Fibroblast of lung (primary cell): Measurements from ENCODE around the gene TERT. TPM values are rescaled to one million over a fixed set of nuclear protein-coding genes. Genes with fewer than 3 reads are reported as not detected.

Experiments used
- DNase-seq, 2 donors: peaks; one replicate each; pipeline versions ENCODE4 v3.0.0 to v3.0.0-alpha.2; 2010; ENCODE audit warnings: low read depth in 2 of 2
- H2AFZ ChIP-seq: 2 replicates; pipeline ENCODE4 v1.5.1; 2012; ENCODE audit warnings: low read length, control low read depth, inconsistent platforms
- H3K27ac ChIP-seq: 2 replicates; pipeline ENCODE4 v1.5.1; 2011; ENCODE audit warnings: low read length, control low read depth; ENCODE audit not compliant: insufficient read depth
- H3K27me3 ChIP-seq: 2 replicates; pipeline ENCODE4 v1.5.1; 2011; ENCODE audit warnings: mild to moderate bottlenecking, low read length; ENCODE audit not compliant: control insufficient read depth, insufficient read depth
- H3K36me3 ChIP-seq: 2 replicates; pipeline ENCODE4 v1.5.1; 2011; ENCODE audit warnings: low read length; ENCODE audit not compliant: control insufficient read depth, insufficient read depth
- H3K4me1 ChIP-seq: 2 replicates; pipeline ENCODE4 v1.5.1; 2011; ENCODE audit warnings: low read length; ENCODE audit not compliant: control insufficient read depth, insufficient read depth; ENCODE audit errors: extremely low read depth
- H3K4me2 ChIP-seq: 2 replicates; pipeline ENCODE4 v1.5.1; 2011; ENCODE audit warnings: low read length, control low read depth; ENCODE audit not compliant: insufficient read depth; ENCODE audit errors: extremely low read depth
- H3K4me3 ChIP-seq, 4 experiments: fragments of 200-600 bp in 1 of 4; sonication (generic) in 1 of 4; replicated peaks in 1 of 4; 2 replicates each; pipeline ENCODE4 v1.5.1; 2011 to 2016; ENCODE audit warnings: low read length in 4 of 4, low read depth in 3 of 4, mild to moderate bottlenecking in 3 of 4, control low read depth in 2 of 4, inconsistent platforms in 1 of 4, mixed read lengths in 1 of 4; ENCODE audit not compliant: insufficient read depth in 1 of 4; ENCODE audit errors: control extremely low read depth in 1 of 4
- H3K79me2 ChIP-seq: 2 replicates; pipeline ENCODE4 v1.5.1; 2012; ENCODE audit warnings: mild to moderate bottlenecking, low read length, inconsistent platforms; ENCODE audit not compliant: control insufficient read depth, insufficient read depth
- H3K9ac ChIP-seq: 2 replicates; pipeline ENCODE4 v1.5.1; 2011; ENCODE audit warnings: mild to moderate bottlenecking, low read length, control low read depth; ENCODE audit not compliant: insufficient read depth
- H3K9me3 ChIP-seq: 2 replicates; pipeline ENCODE4 v1.5.1; 2012; ENCODE audit warnings: low read depth, low read length; ENCODE audit not compliant: control insufficient read depth, insufficient read depth
- H4K20me1 ChIP-seq: 2 replicates; pipeline ENCODE4 v1.5.1; 2011; ENCODE audit warnings: low read length; ENCODE audit not compliant: control insufficient read depth, insufficient read depth; ENCODE audit errors: extremely low read depth
- EZH2 ChIP-seq: IDR thresholded peaks from 2 replicates; pipeline ENCODE4 v1.5.1; 2012; ENCODE audit warnings: low read length, control low read depth, mild to moderate bottlenecking; ENCODE audit errors: missing control alignments
- polyA plus RNA-seq, 2 donors: library from polyadenylated mRNA; depleted of rRNA in 1 of 2; stranded (reverse) in 1 of 2; unstranded in 1 of 2; fragments of >200 nt; gene quantifications; 2 replicates each; pipeline ENCODE4 v1.2.1, GENCODE V29; 2011 to 2012; ENCODE audit warnings: missing spikeins in 1 of 2
- total RNA-seq: library from RNA; depleted of rRNA; stranded (reverse); fragments of >200 nt; gene quantifications from 2 replicates; pipeline ENCODE4 v1.2.1, GENCODE V29; 2014
- TF ChIP-seq, protein P1 (sequence below), 2 donors: IDR thresholded peaks in 1 of 2; conservative IDR thresholded peaks in 1 of 2; 1 replicate in 1 of 2; 2 replicates in 1 of 2; pipeline ENCODE4 v1.5.1; 2011 to 2012; ENCODE audit warnings: low read length in 2 of 2, control low read depth in 1 of 2, inconsistent platforms in 1 of 2, low read depth in 1 of 2, mild to moderate bottlenecking in 1 of 2

The TERT gene
- total and polyA plus RNA-seq, 2 donors (not counting 1 experiment from before 2014, with no cell fraction given), result not detected

GRCh38 chr5:1232780-1233179 lies 62.1 kb downstream of the TERT start:
- Histone ChIP-seq H3K9ac (no peak overlapping the region), H3K27ac (no peak overlapping the region), H3K27me3 (no peaks in the 10 kb centered on the region), H3K9me3 (no peaks in the 10 kb centered on the region), H3K79me2 (no peaks in the 10 kb centered on the region), H2AFZ (no peak overlapping the region), H3K4me1 (no peaks in the 10 kb centered on the region), H3K36me3 (no peaks in the 10 kb centered on the region), H4K20me1 (no peaks in the 10 kb centered on the region), H3K4me2 (no peak overlapping the region), H3K4me3 (no peak overlapping the region)
- TF ChIP-seq EZH2, result no peak
- TF ChIP-seq, protein P1, sequence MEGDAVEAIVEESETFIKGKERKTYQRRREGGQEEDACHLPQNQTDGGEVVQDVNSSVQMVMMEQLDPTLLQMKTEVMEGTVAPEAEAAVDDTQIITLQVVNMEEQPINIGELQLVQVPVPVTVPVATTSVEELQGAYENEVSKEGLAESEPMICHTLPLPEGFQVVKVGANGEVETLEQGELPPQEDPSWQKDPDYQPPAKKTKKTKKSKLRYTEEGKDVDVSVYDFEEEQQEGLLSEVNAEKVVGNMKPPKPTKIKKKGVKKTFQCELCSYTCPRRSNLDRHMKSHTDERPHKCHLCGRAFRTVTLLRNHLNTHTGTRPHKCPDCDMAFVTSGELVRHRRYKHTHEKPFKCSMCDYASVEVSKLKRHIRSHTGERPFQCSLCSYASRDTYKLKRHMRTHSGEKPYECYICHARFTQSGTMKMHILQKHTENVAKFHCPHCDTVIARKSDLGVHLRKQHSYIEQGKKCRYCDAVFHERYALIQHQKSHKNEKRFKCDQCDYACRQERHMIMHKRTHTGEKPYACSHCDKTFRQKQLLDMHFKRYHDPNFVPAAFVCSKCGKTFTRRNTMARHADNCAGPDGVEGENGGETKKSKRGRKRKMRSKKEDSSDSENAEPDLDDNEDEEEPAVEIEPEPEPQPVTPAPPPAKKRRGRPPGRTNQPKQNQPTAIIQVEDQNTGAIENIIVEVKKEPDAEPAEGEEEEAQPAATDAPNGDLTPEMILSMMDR (conservative IDR thresholded peaks at IDR 0.05 in 1 of 2, IDR thresholded peaks at IDR 0.05 in 1 of 2; ENCODE audit: low read depth in 1 of 2, low read length in 2 of 2), result no peak
- no peak for DNase-seq

DNA sequence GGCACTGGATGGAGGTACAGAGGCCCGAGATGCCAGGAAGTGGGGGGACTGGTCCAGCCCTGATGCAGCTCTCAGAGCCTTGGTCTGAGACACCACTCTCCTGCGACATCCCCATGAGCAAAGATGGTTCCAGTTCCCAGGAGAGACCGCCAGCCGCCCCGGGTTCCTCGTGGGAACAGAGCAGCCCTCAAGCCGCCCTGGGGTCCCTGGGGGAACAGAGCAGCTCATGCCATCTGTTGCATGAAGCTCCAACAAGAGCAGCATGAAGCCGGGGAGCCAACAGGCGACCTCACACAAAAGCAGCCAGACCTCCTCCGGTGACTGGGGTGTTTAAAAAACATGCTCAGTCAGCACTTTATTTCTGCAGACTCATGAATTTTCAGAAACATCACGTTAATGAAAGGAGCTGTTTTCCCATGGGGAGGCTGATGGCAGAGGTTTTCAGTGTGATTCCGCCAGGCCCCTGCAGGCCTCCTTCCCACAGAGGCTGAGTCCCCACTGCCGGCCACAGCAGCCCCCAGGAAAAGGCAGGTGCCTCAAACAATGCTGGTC lies 63.4 kb downstream of the TERT start:
- Histone ChIP-seq H3K4me2 (no peak overlapping the region), H3K4me1 (no peaks in the 10 kb centered on the region), H3K27ac (no peak overlapping the region), H3K4me3 (no peak overlapping the region), H3K79me2 (no peaks in the 10 kb centered on the region), H3K9me3 (no peaks in the 10 kb centered on the region), H3K9ac (no peak overlapping the region), H4K20me1 (no peaks in the 10 kb centered on the region), H3K36me3 (no peaks in the 10 kb centered on the region), H2AFZ (no peak overlapping the region), H3K27me3 (no peaks in the 10 kb centered on the region)
- DNase-seq, result no peak
- no peak for TF ChIP-seq EZH2
- TF ChIP-seq, protein P1 (conservative IDR thresholded peaks at IDR 0.05 in 1 of 2, IDR thresholded peaks at IDR 0.05 in 1 of 2; ENCODE audit: low read depth in 1 of 2, low read length in 2 of 2), result no peak

GRCh38 chr5:1230551-1230950 lies 64.3 kb downstream of the TERT start:
- no peak overlapping the region for H3K4me2 ChIP-seq
- no peak overlapping the region for H2AFZ ChIP-seq
- H4K20me1 ChIP-seq, result no peaks in the 10 kb centered on the region
- H3K27me3 ChIP-seq, result no peaks in the 10 kb centered on the region
- TF ChIP-seq, protein P1 (conservative IDR thresholded peaks at IDR 0.05 in 1 of 2, IDR thresholded peaks at IDR 0.05 in 1 of 2; ENCODE audit: low read depth in 1 of 2, low read length in 2 of 2), result no peak
- TF ChIP-seq EZH2, result no peak
- H3K79me2 ChIP-seq, result no peaks in the 10 kb centered on the region
- no peak overlapping the region for H3K4me3 ChIP-seq
- no peaks in the 10 kb centered on the region for H3K9me3 ChIP-seq
- no peak overlapping the region for H3K27ac ChIP-seq
- H3K4me1 ChIP-seq, result no peaks in the 10 kb centered on the region
- H3K36me3 ChIP-seq, result no peaks in the 10 kb centered on the region
- DNase-seq, result no peak
- H3K9ac ChIP-seq, result no peak overlapping the region
